CD8-positive, alpha-beta memory T cell (primary cell): ENCODE results near the gene SOX6. TPM values are rescaled to one million over a fixed set of nuclear protein-coding genes. Genes with fewer than 3 reads are reported as not detected.
"Not testable (repeated sequence)": the region's sequence is repeated elsewhere in the genome, so short reads cannot be mapped to it uniquely, and the experiment has no call there.

Source experiments
- CTCF ChIA-PET: fragments of 350-600 bp; sonication (Branson Sonifier 250); formaldehyde crosslinking; loops from one replicate; lab custom pipeline; 2021; ENCODE audit warnings: antibody characterized with exemption; lab: Charles Lee
- POLR2A ChIA-PET: fragments of 350-600 bp; sonication (Branson Sonifier 250); formaldehyde crosslinking; loops from one replicate; lab custom pipeline; 2021; ENCODE audit warnings: antibody characterized with exemption; lab: Charles Lee
- DNase-seq, 5 donors: peaks; one replicate each; pipeline versions ENCODE4 v3.0.0 to v3.0.0-alpha.2; 2020 to 2022; ENCODE audit warnings: mixed read lengths in 1 of 5
- H3K27ac ChIP-seq: one replicate; pipeline ENCODE4 v1.7.0; 2013; ENCODE audit warnings: low read depth, mild to moderate bottlenecking, low read length, moderate library complexity
- H3K27me3 ChIP-seq: 2 replicates; pipeline ENCODE4 v1.7.0; 2013; ENCODE audit warnings: low read length, mild to moderate bottlenecking; ENCODE audit not compliant: insufficient read depth, poor library complexity, severe bottlenecking
- H3K36me3 ChIP-seq: 2 replicates; pipeline ENCODE4 v1.7.0; 2013; ENCODE audit warnings: mild to moderate bottlenecking, low read length, moderate library complexity; ENCODE audit not compliant: insufficient read depth
- H3K4me1 ChIP-seq: 2 replicates; pipeline ENCODE4 v1.7.0; 2013; ENCODE audit warnings: mild to moderate bottlenecking, low read length, moderate library complexity; ENCODE audit not compliant: insufficient read depth
- H3K4me3 ChIP-seq: 2 replicates; pipeline ENCODE4 v1.7.0; 2013; ENCODE audit warnings: mild to moderate bottlenecking, low read length
- H3K9me3 ChIP-seq: 2 replicates; pipeline ENCODE4 v1.7.0; 2013; ENCODE audit warnings: mild to moderate bottlenecking, low read length
- H3K27ac Mint-ChIP-seq, 8 donors: one replicate each; pipeline ENCODE4 v1.8.0; 2020 to 2021; ENCODE audit warnings: mixed read lengths in 8 of 8, mild to moderate bottlenecking in 6 of 8, inconsistent platforms in 3 of 8, moderate library complexity in 3 of 8
- H3K27me3 Mint-ChIP-seq, 2 donors: one replicate each; pipeline ENCODE4 v1.8.0; 2020 to 2021; ENCODE audit warnings: mixed read lengths in 2 of 2, mild to moderate bottlenecking in 1 of 2, moderate library complexity in 1 of 2
- H3K36me3 Mint-ChIP-seq, 3 donors: one replicate each; pipeline ENCODE4 v1.8.0; 2020 to 2021; ENCODE audit warnings: mixed read lengths in 3 of 3, inconsistent platforms in 1 of 3, mild to moderate bottlenecking in 1 of 3
- H3K4me1 Mint-ChIP-seq, 3 donors: one replicate each; pipeline ENCODE4 v1.8.0; 2020 to 2021; ENCODE audit warnings: mixed read lengths in 3 of 3, inconsistent platforms in 1 of 3, mild to moderate bottlenecking in 1 of 3
- H3K4me3 Mint-ChIP-seq, 7 donors: one replicate each; pipeline ENCODE4 v1.8.0; 2020 to 2021; ENCODE audit warnings: mixed read lengths in 7 of 7, mild to moderate bottlenecking in 6 of 7, moderate library complexity in 4 of 7, inconsistent platforms in 2 of 7
- H3K9me3 Mint-ChIP-seq, 5 donors: one replicate each; pipeline ENCODE4 v1.8.0; 2020 to 2022; ENCODE audit warnings: mixed read lengths in 5 of 5, mild to moderate bottlenecking in 3 of 5, moderate library complexity in 2 of 5, inconsistent platforms in 1 of 5
- polyA plus RNA-seq: library from polyadenylated mRNA; unstranded; fragments of 300-500 nt; fragmentation: Illumina TruSeq; gene quantifications from one replicate; pipeline ENCODE4 v1.2.3, GENCODE V29; 2021
- total RNA-seq, 2 experiments: library from RNA; stranded (reverse); gene quantifications; one replicate each; pipeline ENCODE4 v1.2.3, GENCODE V29; 2021

SOX6 gene
- total and polyA plus RNA-seq, 3 experiments from 2014 or later: not detected

DNA sequence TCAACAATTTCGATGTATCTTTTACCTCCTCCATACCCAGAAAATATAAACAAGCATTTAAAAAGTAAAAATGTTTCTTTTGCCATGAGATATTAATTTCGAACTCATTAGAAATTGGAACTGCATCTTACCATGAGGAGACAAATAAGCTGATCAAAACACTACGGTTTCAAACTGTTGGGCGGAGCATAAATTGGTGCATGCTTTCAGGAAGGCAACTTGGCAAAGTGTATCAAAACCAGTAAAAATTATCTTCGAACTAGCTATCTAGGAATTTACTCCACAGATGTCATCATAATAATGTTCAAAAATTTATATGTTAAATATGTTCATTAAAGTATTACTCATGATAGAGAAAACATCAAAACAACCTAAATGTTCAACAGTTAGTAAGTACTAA, 21.4 kb upstream of the SOX6 start:
- Histone ChIP-seq H3K36me3 (no peaks in the 10 kb centered on the region), H3K27ac (no peak overlapping the region), H3K4me1 (no peaks in the 10 kb centered on the region), H3K9me3 (no peaks in the 10 kb centered on the region), H3K27me3 (no peaks in the 10 kb centered on the region), H3K4me3 (no peak overlapping the region)
- ChIA-PET CTCF (no interaction called here), POLR2A (no interaction called here)
- Mint-ChIP-seq H3K9me3 (peaks cover 0 to 21% (median 3%) of the 10 kb centered on the region in 5 donors), H3K27me3 (no peaks in the 10 kb centered on the region), H3K4me3 (no peak overlapping the region), H3K27ac (no peak overlapping the region), H3K36me3 (no peaks in the 10 kb centered on the region), H3K4me1 (no peaks in the 10 kb centered on the region)
- no peak for DNase-seq

DNA sequence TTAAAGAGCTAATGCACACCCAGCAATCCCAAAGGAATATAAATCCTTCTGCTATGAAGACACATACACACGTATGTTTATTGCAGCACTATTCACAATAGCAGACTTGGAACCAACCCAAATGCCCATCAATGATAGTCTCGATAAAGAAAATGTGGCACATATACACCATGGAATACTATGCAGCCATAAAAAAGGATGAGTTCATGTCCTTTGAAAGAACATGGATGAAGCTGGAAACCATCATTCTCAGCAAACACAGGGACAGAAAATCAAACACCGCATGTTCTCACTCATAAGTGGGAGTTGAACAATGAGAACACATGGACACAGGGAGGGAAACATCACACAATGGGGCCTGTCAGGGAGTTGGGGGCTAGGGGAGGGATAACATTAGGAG, 19.3 kb upstream of the SOX6 start:
- POLR2A ChIA-PET, H3K4me1 Mint-ChIP-seq, DNase-seq, H3K27me3 ChIP-seq, CTCF ChIA-PET, H3K4me3 ChIP-seq, H3K27ac Mint-ChIP-seq, H3K4me1 ChIP-seq, H3K36me3 ChIP-seq, H3K27ac ChIP-seq, H3K9me3 ChIP-seq, H3K36me3 Mint-ChIP-seq, H3K27me3 Mint-ChIP-seq, H3K4me3 Mint-ChIP-seq: not testable (repeated sequence)
- peaks cover 2 to 21% (median 7%) of the 10 kb centered on the region in 5 donors for H3K9me3 Mint-ChIP-seq

DNA sequence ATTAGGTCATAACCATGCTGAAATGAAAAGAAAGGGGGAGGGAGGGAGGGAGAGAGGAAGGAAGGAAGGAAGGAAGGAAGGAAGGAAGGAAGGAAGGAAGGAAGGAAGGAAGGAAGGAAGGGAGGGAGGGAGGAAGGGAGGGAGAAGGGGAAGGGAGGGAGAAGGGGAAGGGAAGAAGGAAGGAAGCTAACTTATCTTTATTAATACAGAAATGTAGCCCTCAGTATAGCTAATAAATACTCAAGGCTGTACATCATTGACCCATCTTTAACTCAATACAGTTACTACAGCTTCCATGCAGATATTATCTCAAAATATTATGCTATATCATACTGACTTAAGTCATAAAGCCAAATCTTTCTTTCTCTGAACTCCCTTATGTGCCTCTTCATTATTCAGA, 17.4 kb upstream of the SOX6 start:
- POLR2A ChIA-PET: no interaction called here

GRCh38 chr11:16372355-16372754, 16.0 kb upstream of the SOX6 start:
- H3K4me1 Mint-ChIP-seq: no peaks in the 10 kb centered on the region
- Histone ChIP-seq H3K9me3 (no peaks in the 10 kb centered on the region), H3K4me1 (no peaks in the 10 kb centered on the region), H3K27me3 (no peaks in the 10 kb centered on the region), H3K27ac (no peak overlapping the region), H3K4me3 (no peak overlapping the region), H3K36me3 (no peaks in the 10 kb centered on the region)
- no peak overlapping the region for H3K4me3 Mint-ChIP-seq
- ChIA-PET CTCF (no interaction called here), POLR2A (no interaction called here)
- no peak for DNase-seq
- H3K27me3 Mint-ChIP-seq: no peaks in the 10 kb centered on the region
- no peaks in the 10 kb centered on the region for H3K36me3 Mint-ChIP-seq
- H3K27ac Mint-ChIP-seq: no peak overlapping the region
- peaks cover 3 to 36% (median 9%) of the 10 kb centered on the region in 5 donors for H3K9me3 Mint-ChIP-seq

More for the DNA sequence above, 17.4 kb upstream of the SOX6 start:
- H3K36me3 Mint-ChIP-seq: no peaks in the 10 kb centered on the region
- DNase-seq: no peak
- no peaks in the 10 kb centered on the region for H3K27me3 Mint-ChIP-seq
- Histone ChIP-seq H3K27ac (no peak overlapping the region), H3K9me3 (no peaks in the 10 kb centered on the region), H3K36me3 (no peaks in the 10 kb centered on the region), H3K4me1 (no peaks in the 10 kb centered on the region), H3K4me3 (no peak overlapping the region), H3K27me3 (no peaks in the 10 kb centered on the region)
- no peak overlapping the region for H3K27ac Mint-ChIP-seq
- CTCF ChIA-PET: no interaction called here
- peaks cover 3 to 30% (median 10%) of the 10 kb centered on the region in 5 donors for H3K9me3 Mint-ChIP-seq
- H3K4me1 Mint-ChIP-seq: no peaks in the 10 kb centered on the region
- no peak overlapping the region for H3K4me3 Mint-ChIP-seq

GRCh38 chr11:16367252-16367651, 10.9 kb upstream of the SOX6 start:
- no peaks in the 10 kb centered on the region for H3K4me1 Mint-ChIP-seq
- H3K27ac Mint-ChIP-seq: peak overlapping the region in 1 of 8 donors; percentile 15
- no peaks in the 10 kb centered on the region for H3K36me3 Mint-ChIP-seq
- Histone ChIP-seq H3K4me3 (no peak overlapping the region), H3K36me3 (no peaks in the 10 kb centered on the region), H3K27ac (no peak overlapping the region), H3K4me1 (no peaks in the 10 kb centered on the region), H3K9me3 (no peaks in the 10 kb centered on the region), H3K27me3 (no peaks in the 10 kb centered on the region)
- ChIA-PET POLR2A (no interaction called here), CTCF (no interaction called here)
- DNase-seq: no peak
- H3K27me3 Mint-ChIP-seq: no peaks in the 10 kb centered on the region
- H3K9me3 Mint-ChIP-seq: peaks cover 3 to 26% (median 12%) of the 10 kb centered on the region in 5 donors
- no peak overlapping the region for H3K4me3 Mint-ChIP-seq

DNA sequence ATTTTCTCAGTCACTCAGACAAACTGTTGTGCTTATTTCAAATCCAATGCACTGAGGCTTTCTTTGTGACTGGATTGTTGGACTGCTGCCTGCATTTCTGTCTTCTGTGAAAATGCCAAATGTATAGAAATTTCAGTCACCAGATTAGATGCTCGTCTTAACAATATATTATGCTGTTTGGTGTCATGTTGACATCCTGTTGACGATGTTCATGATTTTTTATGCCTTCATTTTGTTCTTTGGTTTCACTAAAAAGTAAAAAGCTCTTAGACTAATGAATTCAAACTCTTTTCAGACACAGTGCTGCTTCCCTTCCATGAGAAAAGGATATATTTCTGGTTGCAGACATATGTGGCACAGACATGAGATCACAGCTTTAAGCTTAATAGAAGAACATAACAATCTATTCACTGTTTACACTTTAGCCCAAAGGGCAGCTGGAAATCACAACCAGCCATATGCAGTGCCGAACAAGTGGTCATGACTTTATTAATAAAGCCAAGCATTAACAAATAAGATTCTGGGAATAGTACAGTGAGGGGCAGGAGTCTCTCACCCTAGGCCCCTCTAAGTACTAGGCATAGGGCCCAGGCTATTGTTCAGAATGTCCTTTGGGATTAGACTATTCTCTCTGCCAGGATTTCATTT, 9.4 kb upstream of the SOX6 start:
- H3K27me3 ChIP-seq: no peaks in the 10 kb centered on the region
- POLR2A ChIA-PET: no interaction called here
- no peak overlapping the region for H3K27ac Mint-ChIP-seq
- no peak overlapping the region for H3K27ac ChIP-seq
- no peaks in the 10 kb centered on the region for H3K27me3 Mint-ChIP-seq
- no peak overlapping the region for H3K4me3 Mint-ChIP-seq
- H3K4me1 ChIP-seq: no peaks in the 10 kb centered on the region
- no peaks in the 10 kb centered on the region for H3K9me3 ChIP-seq
- no peak for DNase-seq
- no peak overlapping the region for H3K4me3 ChIP-seq
- peaks cover 0 to 20% (median 12%) of the 10 kb centered on the region in 5 donors for H3K9me3 Mint-ChIP-seq
- CTCF ChIA-PET: no interaction called here
- H3K4me1 Mint-ChIP-seq: no peaks in the 10 kb centered on the region
- no peaks in the 10 kb centered on the region for H3K36me3 Mint-ChIP-seq
- no peaks in the 10 kb centered on the region for H3K36me3 ChIP-seq

DNA sequence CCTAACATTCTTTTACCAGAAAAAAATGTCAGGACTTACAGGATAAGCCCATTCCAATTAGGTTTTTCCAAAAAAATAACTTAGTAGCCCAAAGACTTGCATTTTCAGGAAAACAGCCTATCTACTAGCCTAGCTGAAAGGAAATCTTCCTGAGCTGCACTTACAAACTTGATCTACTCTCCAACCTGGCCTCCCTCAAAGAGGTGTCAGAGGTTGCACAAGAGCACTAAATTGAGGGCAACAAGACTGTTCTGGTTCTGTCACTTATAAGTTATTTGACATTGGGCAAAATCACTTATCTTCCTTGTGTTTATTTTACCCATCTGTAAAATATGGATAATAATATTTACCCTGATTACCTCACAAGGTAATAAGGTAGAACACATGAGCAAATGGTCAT, 7.9 kb upstream of the SOX6 start:
- Mint-ChIP-seq H3K27ac (no peak overlapping the region), H3K4me1 (no peaks in the 10 kb centered on the region), H3K9me3 (peaks cover 0 to 18% (median 12%) of the 10 kb centered on the region in 5 donors), H3K27me3 (no peaks in the 10 kb centered on the region), H3K4me3 (no peak overlapping the region), H3K36me3 (no peaks in the 10 kb centered on the region)
- Histone ChIP-seq H3K9me3 (no peaks in the 10 kb centered on the region), H3K27me3 (no peaks in the 10 kb centered on the region), H3K4me3 (no peak overlapping the region), H3K27ac (no peak overlapping the region), H3K4me1 (no peaks in the 10 kb centered on the region), H3K36me3 (no peaks in the 10 kb centered on the region)
- CTCF ChIA-PET: no interaction called here
- DNase-seq: no peak
- POLR2A ChIA-PET: no interaction called here

GRCh38 chr11:16363706-16364105, 7.4 kb upstream of the SOX6 start:
- Histone ChIP-seq H3K36me3 (no peaks in the 10 kb centered on the region), H3K27ac (no peak overlapping the region), H3K4me3 (no peak overlapping the region), H3K27me3 (no peaks in the 10 kb centered on the region), H3K4me1 (no peaks in the 10 kb centered on the region), H3K9me3 (no peaks in the 10 kb centered on the region)
- DNase-seq: no peak
- H3K9me3 Mint-ChIP-seq: peaks cover 0 to 19% (median 10%) of the 10 kb centered on the region in 5 donors
- ChIA-PET CTCF (no interaction called here), POLR2A (no interaction called here)
- H3K4me3 Mint-ChIP-seq: no peak overlapping the region
- H3K27me3 Mint-ChIP-seq: no peaks in the 10 kb centered on the region
- no peaks in the 10 kb centered on the region for H3K36me3 Mint-ChIP-seq
- no peak overlapping the region for H3K27ac Mint-ChIP-seq
- no peaks in the 10 kb centered on the region for H3K4me1 Mint-ChIP-seq
